HCT116 (cell line): ENCODE results near the gene FGF22. TPM values are rescaled to one million over a fixed set of nuclear protein-coding genes. Genes with fewer than 3 reads are reported as not detected.
"Not testable (repeated sequence)": the region's sequence is repeated elsewhere in the genome, so short reads cannot be mapped to it uniquely, and the experiment has no call there.

Source experiments
- ATAC-seq: fragments of 200-7000 bp; cut with Tn5 transposase; 2 replicates; pipeline ENCODE4 v1.9.1; 2020; ENCODE audit warnings: mild to moderate bottlenecking, moderate library complexity
- BruUV-seq: library from RNA; stranded (reverse); fragments of 400-500 nt; replicated peaks from 2 replicates; lab custom pipeline; 2021; lab: Mats Ljungman, UMichigan
- CTCF ChIA-PET: fragments of 300-600 bp; sonication (Branson Sonifier 250); formaldehyde crosslinking; loops from one replicate; lab custom pipeline; 2021; ENCODE audit warnings: antibody characterized with exemption; lab: Charles Lee
- POLR2A ChIA-PET: fragments of 300-600, 350-600 bp; sonication (Branson Sonifier 250); formaldehyde crosslinking; loops from one replicate; lab custom pipeline; 2021; ENCODE audit warnings: antibody characterized with exemption; lab: Charles Lee
- RAD21 ChIA-PET, 2 experiments: fragments of 300-600 bp; sonication (Branson Sonifier 250); formaldehyde crosslinking; loops; one replicate each; lab custom pipeline; 2023; ENCODE audit warnings: low total read pairs in 2 of 2; ENCODE audit not compliant: uncharacterized antibody in 2 of 2, unreplicated experiment in 2 of 2, low non-redundant PET in 1 of 2; lab: Charles Lee
- DNase-seq: peaks from one replicate; pipeline ENCODE4 v3.0.0-alpha.2; 2010; ENCODE audit warnings: low read depth, low spot score
- H2AFZ ChIP-seq: fragments of 200-600 bp; shearing (Covaris generic), sonication (generic); 2 replicates; pipeline ENCODE4 v1.6.1; 2017; ENCODE audit warnings: low read depth, mixed run types, mixed read lengths, antibody characterized with exemption, low read length; ENCODE audit not compliant: poor library complexity, severe bottlenecking
- H3K27ac ChIP-seq: 2 replicates; pipeline ENCODE4 v1.5.1; 2012; ENCODE audit warnings: low read depth, low read length
- H3K27me3 ChIP-seq: fragments of 200-600 bp; sonication (generic); 2 replicates; pipeline ENCODE4 v1.6.1; 2016; ENCODE audit warnings: mixed run types, low read length, mixed read lengths; ENCODE audit not compliant: insufficient read depth
- H3K36me3 ChIP-seq, 2 experiments: fragments of 200-500 bp in 1 of 2; fragments of 200-600 bp in 1 of 2; sonication (Bioruptor generic) in 1 of 2; sonication (generic) in 1 of 2; 2 replicates each; pipeline versions ENCODE4 v1.5.1 to v1.6.1; 2014 to 2016; ENCODE audit warnings: low read length in 2 of 2, inconsistent platforms in 1 of 2, mixed read lengths in 1 of 2, mixed run types in 1 of 2; ENCODE audit not compliant: insufficient read depth in 2 of 2, control insufficient read depth in 1 of 2
- H3K4me1 ChIP-seq, 2 experiments: fragments of 200-600 bp in 1 of 2; sonication (generic) in 1 of 2; 2 replicates each; pipeline versions ENCODE4 v1.5.1 to v1.6.1; 2012 to 2017; ENCODE audit warnings: low read length in 2 of 2, inconsistent platforms in 1 of 2, mild to moderate bottlenecking in 1 of 2, mixed read lengths in 1 of 2, mixed run types in 1 of 2, moderate library complexity in 1 of 2; ENCODE audit not compliant: insufficient read depth in 2 of 2, control insufficient read depth in 1 of 2
- H3K4me2 ChIP-seq: fragments of 200-600 bp; sonication (generic); 2 replicates; pipeline ENCODE4 v1.6.1; 2017; ENCODE audit warnings: mixed run types, low read length, mixed read lengths
- H3K4me3 ChIP-seq, 2 experiments: fragments of 200-600 bp in 1 of 2; sonication (generic) in 1 of 2; replicated peaks in 1 of 2; 2 replicates each; pipeline ENCODE4 v1.5.1; 2011 to 2016; ENCODE audit warnings: low read length in 2 of 2, control low read depth in 1 of 2, low read depth in 1 of 2, mild to moderate bottlenecking in 1 of 2, mixed read lengths in 1 of 2, mixed run types in 1 of 2
- H3K79me2 ChIP-seq: fragments of 200-600 bp; sonication (generic); 2 replicates; pipeline ENCODE4 v1.6.1; 2017; ENCODE audit warnings: mild to moderate bottlenecking, mixed run types, low read length, moderate library complexity, mixed read lengths; ENCODE audit not compliant: insufficient read depth
- H3K9ac ChIP-seq: fragments of 200-600 bp; sonication (generic); 2 replicates; pipeline ENCODE4 v1.6.1; 2016; ENCODE audit warnings: low read length, mixed read lengths
- H3K9me2 ChIP-seq: fragments of 200-600 bp; sonication (generic), shearing (Covaris generic); 2 replicates; pipeline ENCODE4 v1.6.1; 2017; ENCODE audit warnings: mixed run types, mild to moderate bottlenecking, moderate library complexity; ENCODE audit not compliant: insufficient read depth
- H3K9me3 ChIP-seq, 2 experiments: fragments of 200-500 bp in 1 of 2; fragments of 200-600 bp in 1 of 2; sonication (Bioruptor generic) in 1 of 2; sonication (generic) in 1 of 2; 2 replicates each; pipeline ENCODE4 v1.6.1; 2014 to 2017; ENCODE audit warnings: low read length in 2 of 2, mixed read lengths in 2 of 2, inconsistent platforms in 1 of 2, low read depth in 1 of 2, mild to moderate bottlenecking in 1 of 2, mixed run types in 1 of 2, moderate library complexity in 1 of 2; ENCODE audit not compliant: control insufficient read depth in 1 of 2, insufficient read depth in 1 of 2
- H4K20me1 ChIP-seq: fragments of 200-600 bp; sonication (generic), shearing (Covaris generic); 2 replicates; pipeline ENCODE4 v1.6.1; 2017; ENCODE audit warnings: mixed run types, mild to moderate bottlenecking, moderate library complexity; ENCODE audit not compliant: insufficient read depth
- CEBPB ChIP-seq: IDR thresholded peaks from 2 replicates; pipeline ENCODE4 v1.6.1; 2012; ENCODE audit warnings: low read depth
- EGR1 ChIP-seq: IDR thresholded peaks from 2 replicates; pipeline ENCODE4 v1.6.1; 2012; ENCODE audit warnings: low read depth
- POLR2A ChIP-seq: IDR thresholded peaks from 2 replicates; pipeline ENCODE4 v1.7.0; 2011; ENCODE audit warnings: borderline replicate concordance; ENCODE audit not compliant: insufficient read depth, insufficient read length; ENCODE audit errors: extremely low read depth
- POLR2AphosphoS5 ChIP-seq: IDR thresholded peaks from 2 replicates; pipeline ENCODE4 v1.6.1; 2011; ENCODE audit warnings: mild to moderate bottlenecking, low read depth, low read length, moderate library complexity
- RAD21 ChIP-seq: IDR thresholded peaks from 2 replicates; pipeline ENCODE4 v1.6.1; 2012; ENCODE audit warnings: low read depth, mild to moderate bottlenecking
- SIN3A ChIP-seq: IDR thresholded peaks from 2 replicates; pipeline ENCODE4 v1.6.1; 2012; ENCODE audit warnings: low read depth
- SP1 ChIP-seq: IDR thresholded peaks from 2 replicates; pipeline ENCODE4 v1.6.1; 2012; ENCODE audit warnings: low read depth
- SRF ChIP-seq: IDR thresholded peaks from 2 replicates; pipeline ENCODE4 v1.6.1; 2012; ENCODE audit warnings: low read depth
- ZNF274 ChIP-seq: fragments of 200-500 bp; sonication (Bioruptor generic); IDR thresholded peaks from 2 replicates; pipeline ENCODE4 v1.6.1; 2014; ENCODE audit warnings: mild to moderate bottlenecking, low read depth, low read length, inconsistent platforms
- intact Hi-C: fragments of 100-400 bp; cut with micrococcal nuclease; formaldehyde crosslinking; loops from 2 replicates; pipeline ENCODE4 v1.10.0; 2022
- total RNA-seq: library from RNA; stranded (reverse); gene quantifications from one replicate; pipeline ENCODE4 v1.2.1, GENCODE V29; 2021; ENCODE audit not compliant: unreplicated experiment
- TF ChIP-seq, protein P1 (sequence below), 3 experiments: fragments of 200-600 bp in 1 of 3; sonication (generic) in 1 of 3; IDR thresholded peaks in 2 of 3; conservative IDR thresholded peaks in 1 of 3; 2 replicates each; pipeline ENCODE4 v1.5.1; 2012 to 2017; ENCODE audit warnings: low read depth in 2 of 3, low read length in 2 of 3, antibody characterized with exemption in 1 of 3, borderline replicate concordance in 1 of 3, control low read depth in 1 of 3, mild to moderate bottlenecking in 1 of 3, mixed read lengths in 1 of 3, mixed run types in 1 of 3, moderate library complexity in 1 of 3; ENCODE audit not compliant: insufficient read depth in 1 of 3
- TF ChIP-seq, protein P2 (sequence below): IDR thresholded peaks from 2 replicates; pipeline ENCODE4 v1.6.1; 2011; ENCODE audit warnings: mild to moderate bottlenecking, low read length, moderate library complexity; ENCODE audit not compliant: insufficient replicate concordance; ENCODE audit errors: extremely low read depth
- TF ChIP-seq, protein P3 (sequence below): IDR thresholded peaks from 2 replicates; pipeline ENCODE4 v1.6.1; 2012

FGF22 gene
- total RNA-seq, 1 experiment from 2014 or later = 1.5 TPM

DNA sequence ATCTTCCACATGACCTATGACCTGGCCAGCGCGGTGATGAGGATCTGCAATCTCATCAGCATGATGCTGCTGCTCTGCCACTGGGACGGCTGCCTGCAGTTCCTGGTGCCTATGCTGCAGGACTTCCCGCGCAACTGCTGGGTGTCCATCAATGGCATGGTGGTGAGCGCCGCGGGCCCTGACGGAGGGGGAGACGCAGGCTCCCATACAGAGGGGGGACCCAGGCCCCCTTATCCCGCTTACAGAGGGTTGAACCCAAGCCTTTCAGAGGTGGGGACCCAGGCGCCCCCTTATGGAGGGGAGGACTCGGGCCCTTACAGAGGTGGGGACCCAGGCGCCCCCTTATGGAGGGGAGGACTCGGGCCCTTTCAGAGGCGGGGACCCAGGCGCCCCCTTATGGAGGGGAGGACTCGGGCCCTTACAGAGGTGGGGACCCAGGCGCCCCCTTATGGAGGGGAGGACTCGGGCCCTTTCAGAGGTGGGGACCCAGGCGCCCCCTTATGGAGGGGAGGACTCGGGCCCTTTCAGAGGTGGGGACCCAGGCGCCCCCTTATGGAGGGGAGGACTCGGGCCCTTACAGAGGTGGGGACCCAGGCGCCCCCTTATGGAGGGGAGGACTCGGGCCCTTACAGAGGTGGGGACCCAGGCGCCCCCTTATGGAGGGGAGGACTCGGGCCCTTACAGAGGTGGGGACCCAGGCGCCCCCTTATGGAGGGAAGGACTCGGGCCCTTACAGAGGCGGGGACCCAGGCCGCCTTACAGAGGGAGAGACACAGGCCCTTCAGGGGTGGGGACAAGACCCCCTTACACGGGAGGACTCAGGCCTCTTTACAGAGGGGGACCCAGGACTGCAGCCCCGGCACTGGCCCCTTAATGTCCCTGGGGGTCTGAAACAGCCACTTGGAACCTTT lies 34.4 kb upstream of the FGF22 start:
- BruUV-seq, H3K9me2 ChIP-seq, intact Hi-C loops, H3K27me3 ChIP-seq, DNase-seq, H3K9ac ChIP-seq, H3K27ac ChIP-seq, POLR2A ChIA-PET, H3K36me3 ChIP-seq, H2AFZ ChIP-seq, RAD21 ChIA-PET, H3K9me3 ChIP-seq, H4K20me1 ChIP-seq, H3K79me2 ChIP-seq, H3K4me3 ChIP-seq, H3K4me2 ChIP-seq, CTCF ChIA-PET: not testable (repeated sequence)
- TF ChIP-seq, protein P1, sequence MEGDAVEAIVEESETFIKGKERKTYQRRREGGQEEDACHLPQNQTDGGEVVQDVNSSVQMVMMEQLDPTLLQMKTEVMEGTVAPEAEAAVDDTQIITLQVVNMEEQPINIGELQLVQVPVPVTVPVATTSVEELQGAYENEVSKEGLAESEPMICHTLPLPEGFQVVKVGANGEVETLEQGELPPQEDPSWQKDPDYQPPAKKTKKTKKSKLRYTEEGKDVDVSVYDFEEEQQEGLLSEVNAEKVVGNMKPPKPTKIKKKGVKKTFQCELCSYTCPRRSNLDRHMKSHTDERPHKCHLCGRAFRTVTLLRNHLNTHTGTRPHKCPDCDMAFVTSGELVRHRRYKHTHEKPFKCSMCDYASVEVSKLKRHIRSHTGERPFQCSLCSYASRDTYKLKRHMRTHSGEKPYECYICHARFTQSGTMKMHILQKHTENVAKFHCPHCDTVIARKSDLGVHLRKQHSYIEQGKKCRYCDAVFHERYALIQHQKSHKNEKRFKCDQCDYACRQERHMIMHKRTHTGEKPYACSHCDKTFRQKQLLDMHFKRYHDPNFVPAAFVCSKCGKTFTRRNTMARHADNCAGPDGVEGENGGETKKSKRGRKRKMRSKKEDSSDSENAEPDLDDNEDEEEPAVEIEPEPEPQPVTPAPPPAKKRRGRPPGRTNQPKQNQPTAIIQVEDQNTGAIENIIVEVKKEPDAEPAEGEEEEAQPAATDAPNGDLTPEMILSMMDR (IDR thresholded peaks at IDR 0.05 in 2 of 3, conservative IDR thresholded peaks at IDR 0.05 in 1 of 3; ENCODE audit: borderline replicate concordance in 1 of 3, insufficient read depth in 1 of 3, low read depth in 2 of 3, low read length in 2 of 3) = peak in 2 of 3 experiments; percentile 43 to 88; a peak in 5 of 6 replicates
- ATAC-seq = 0 out of 2 replicates have a peak, but pooled peaks have one; percentile 30
- peaks cover 8 to 11% of the 10 kb centered on the region in 2 experiments; a peak in 3 of 4 replicates for H3K4me1 ChIP-seq

DNA sequence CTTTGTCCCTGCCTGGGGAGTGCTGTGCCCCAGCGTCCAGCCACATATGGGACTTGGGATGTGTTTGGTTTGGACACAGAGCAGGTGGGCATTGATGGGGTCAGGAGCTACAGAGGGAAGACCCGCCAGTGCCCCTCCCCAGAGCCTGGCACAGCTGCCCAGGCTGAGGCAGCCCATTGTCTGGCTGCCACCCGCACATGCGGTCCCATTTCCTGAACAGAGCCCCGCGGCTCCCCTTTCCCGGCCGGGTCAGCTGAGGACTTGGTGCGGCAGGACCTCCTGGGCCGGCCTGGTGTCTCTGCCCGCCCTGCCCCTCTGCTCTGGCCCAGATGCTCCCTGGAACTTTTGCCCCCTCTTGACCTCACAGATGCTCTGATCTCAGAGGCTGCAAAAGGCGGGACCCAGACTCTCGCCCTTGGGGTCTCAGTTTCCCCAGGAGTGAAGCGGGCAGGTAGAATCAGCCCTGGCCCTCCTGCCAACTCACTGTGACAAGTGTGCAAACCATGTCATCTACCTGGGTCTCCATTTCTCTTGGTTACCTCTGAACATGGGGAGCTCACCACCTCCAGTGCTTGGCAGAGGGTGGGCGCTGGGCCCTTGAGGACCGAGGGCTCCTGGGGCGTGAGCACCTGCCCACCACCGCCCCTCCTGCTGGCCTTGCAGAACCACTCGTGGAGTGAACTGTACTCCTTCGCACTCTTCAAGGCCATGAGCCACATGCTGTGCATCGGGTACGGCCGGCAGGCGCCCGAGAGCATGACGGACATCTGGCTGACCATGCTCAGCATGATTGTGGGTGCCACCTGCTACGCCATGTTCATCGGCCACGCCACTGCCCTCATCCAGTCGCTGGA lies 32.2 kb upstream of the FGF22 start:
- H4K20me1 ChIP-seq = no peaks in the 10 kb centered on the region
- intact Hi-C loops = no loop called here
- H3K79me2 ChIP-seq = no peaks in the 10 kb centered on the region
- H3K27ac ChIP-seq = no peak overlapping the region
- no peaks in the 10 kb centered on the region for H3K9me3 ChIP-seq
- H2AFZ ChIP-seq = no peak overlapping the region
- H3K4me3 ChIP-seq = no peak overlapping the region
- no peak overlapping the region for H3K4me2 ChIP-seq
- POLR2A ChIA-PET = no interaction called here
- H3K9ac ChIP-seq = no peak overlapping the region
- H3K27me3 ChIP-seq = no peaks in the 10 kb centered on the region
- peaks cover 8 to 11% of the 10 kb centered on the region in 2 experiments; a peak in 3 of 4 replicates for H3K4me1 ChIP-seq
- no peaks in the 10 kb centered on the region for H3K9me2 ChIP-seq
- CTCF ChIA-PET = no interaction called here
- DNase-seq (no peak), ATAC-seq (no peak)
- RAD21 ChIA-PET = no interaction called here
- no peaks in the 10 kb centered on the region for H3K36me3 ChIP-seq
- no TSS peak for BruUV-seq
- TF ChIP-seq EGR1 = no peak
- TF ChIP-seq, protein P2, sequence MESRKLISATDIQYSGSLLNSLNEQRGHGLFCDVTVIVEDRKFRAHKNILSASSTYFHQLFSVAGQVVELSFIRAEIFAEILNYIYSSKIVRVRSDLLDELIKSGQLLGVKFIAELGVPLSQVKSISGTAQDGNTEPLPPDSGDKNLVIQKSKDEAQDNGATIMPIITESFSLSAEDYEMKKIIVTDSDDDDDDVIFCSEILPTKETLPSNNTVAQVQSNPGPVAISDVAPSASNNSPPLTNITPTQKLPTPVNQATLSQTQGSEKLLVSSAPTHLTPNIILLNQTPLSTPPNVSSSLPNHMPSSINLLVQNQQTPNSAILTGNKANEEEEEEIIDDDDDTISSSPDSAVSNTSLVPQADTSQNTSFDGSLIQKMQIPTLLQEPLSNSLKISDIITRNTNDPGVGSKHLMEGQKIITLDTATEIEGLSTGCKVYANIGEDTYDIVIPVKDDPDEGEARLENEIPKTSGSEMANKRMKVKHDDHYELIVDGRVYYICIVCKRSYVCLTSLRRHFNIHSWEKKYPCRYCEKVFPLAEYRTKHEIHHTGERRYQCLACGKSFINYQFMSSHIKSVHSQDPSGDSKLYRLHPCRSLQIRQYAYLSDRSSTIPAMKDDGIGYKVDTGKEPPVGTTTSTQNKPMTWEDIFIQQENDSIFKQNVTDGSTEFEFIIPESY = no peak
- TF ChIP-seq POLR2A = no peak
- TF ChIP-seq POLR2AphosphoS5 = no peak
- no peak for TF ChIP-seq CEBPB
- TF ChIP-seq SIN3A = no peak
- TF ChIP-seq SP1 = no peak
- no peak for TF ChIP-seq RAD21
- TF ChIP-seq ZNF274 = no peak
- TF ChIP-seq SRF = no peak
- TF ChIP-seq, protein P3, sequence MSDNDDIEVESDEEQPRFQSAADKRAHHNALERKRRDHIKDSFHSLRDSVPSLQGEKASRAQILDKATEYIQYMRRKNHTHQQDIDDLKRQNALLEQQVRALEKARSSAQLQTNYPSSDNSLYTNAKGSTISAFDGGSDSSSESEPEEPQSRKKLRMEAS = no peak
